ENCODE results near the gene UGT2B7.
"Not testable (repeated sequence)": the region's sequence is repeated elsewhere in the genome, so short reads cannot be mapped to it uniquely, and the experiment has no call there.

DNA sequence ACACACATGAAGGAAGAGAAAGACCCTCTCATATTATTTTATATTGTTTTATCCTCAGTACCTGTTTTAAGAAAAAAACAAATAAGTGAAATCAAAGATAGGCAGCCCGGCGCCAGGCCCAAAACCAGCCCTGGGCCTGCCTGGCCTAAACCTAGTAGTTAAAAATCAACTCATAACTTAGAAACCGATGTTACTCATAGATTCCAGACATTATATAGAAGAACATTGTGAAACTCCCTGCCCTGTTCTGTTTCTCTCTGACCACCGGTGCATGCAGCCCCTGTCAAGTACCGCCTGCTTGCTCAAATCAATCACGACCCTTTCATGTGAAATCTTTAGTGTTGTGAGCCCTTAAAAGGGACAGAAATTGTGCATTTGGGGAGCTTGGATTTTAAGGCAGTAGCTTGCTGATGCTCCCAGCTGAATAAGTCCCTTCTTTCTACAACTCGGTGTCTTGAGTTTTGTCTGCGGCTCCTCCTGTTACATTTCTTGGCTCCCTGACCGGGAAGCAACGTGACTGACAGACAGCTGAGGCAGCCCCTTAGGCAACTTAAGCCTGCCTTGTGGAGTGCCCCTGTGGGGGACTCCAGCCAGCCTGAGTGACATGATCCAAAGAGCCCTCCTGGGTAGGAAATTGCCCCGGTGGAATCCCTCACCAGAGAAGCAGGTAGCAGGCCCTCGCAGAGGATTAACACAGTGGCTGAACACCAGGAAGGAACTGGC, 45.3 kb upstream of the UGT2B7 start:
- TF ChIP-seq, protein P1, sequence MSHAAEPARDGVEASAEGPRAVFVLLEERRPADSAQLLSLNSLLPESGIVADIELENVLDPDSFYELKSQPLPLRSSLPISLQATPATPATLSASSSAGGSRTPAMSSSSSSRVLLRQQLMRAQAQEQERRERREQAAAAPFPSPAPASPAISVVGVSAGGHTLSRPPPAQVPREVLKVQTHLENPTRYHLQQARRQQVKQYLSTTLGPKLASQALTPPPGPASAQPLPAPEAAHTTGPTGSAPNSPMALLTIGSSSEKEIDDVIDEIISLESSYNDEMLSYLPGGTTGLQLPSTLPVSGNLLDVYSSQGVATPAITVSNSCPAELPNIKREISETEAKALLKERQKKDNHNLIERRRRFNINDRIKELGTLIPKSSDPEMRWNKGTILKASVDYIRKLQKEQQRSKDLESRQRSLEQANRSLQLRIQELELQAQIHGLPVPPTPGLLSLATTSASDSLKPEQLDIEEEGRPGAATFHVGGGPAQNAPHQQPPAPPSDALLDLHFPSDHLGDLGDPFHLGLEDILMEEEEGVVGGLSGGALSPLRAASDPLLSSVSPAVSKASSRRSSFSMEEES (CRISPR knock-in tag; IDR thresholded peaks at IDR 0.05) = not testable (repeated sequence)
- not testable (repeated sequence) for TF ChIP-seq ZNF224 (CRISPR knock-in tag; IDR thresholded peaks at IDR 0.05); EZH2 (conservative IDR thresholded peaks at IDR 0.05; ENCODE audit: low read depth, low read length)
- peak; percentile 47 for TF ChIP-seq FOSL2 (CRISPR knock-in tag; IDR thresholded peaks at IDR 0.05)
